HUES48 (cell line): ENCODE measurements around the gene NPAS1.

Source experiments
- H3K27ac ChIP-seq: one replicate; pipeline ENCODE4 v1.7.0; 2013; ENCODE audit warnings: low read depth, low read length, inconsistent platforms
- H3K27me3 ChIP-seq: 2 replicates; pipeline ENCODE4 v1.6.1; 2013; ENCODE audit warnings: mild to moderate bottlenecking, low read length; ENCODE audit not compliant: control insufficient read depth, insufficient read depth
- H3K36me3 ChIP-seq: 2 replicates; pipeline ENCODE4 v1.6.1; 2013; ENCODE audit warnings: low read length; ENCODE audit not compliant: control insufficient read depth, insufficient read depth
- H3K4me1 ChIP-seq: 2 replicates; pipeline ENCODE4 v1.6.1; 2013; ENCODE audit warnings: mild to moderate bottlenecking, low read length; ENCODE audit not compliant: control insufficient read depth, insufficient read depth
- H3K4me3 ChIP-seq: 2 replicates; pipeline ENCODE4 v1.5.1; 2013; ENCODE audit warnings: mild to moderate bottlenecking, low read depth, low read length
- H3K9ac ChIP-seq: 2 replicates; pipeline ENCODE4 v1.6.1; 2013; ENCODE audit warnings: mild to moderate bottlenecking, low read depth, low read length, moderate library complexity
- H3K9me3 ChIP-seq: 2 replicates; pipeline ENCODE4 v1.6.1; 2013; ENCODE audit warnings: low read length; ENCODE audit not compliant: control insufficient read depth, insufficient read depth

Gene NPAS1

GRCh38 chr19:47035127-47036096 lies 15.8 kb downstream of the NPAS1 start:
- H3K9me3 ChIP-seq: no peaks in the 10 kb centered on the region
- no peak overlapping the region for H3K9ac ChIP-seq
- peak overlapping the region; percentile 59 for H3K4me3 ChIP-seq
- H3K4me1 ChIP-seq: peaks cover 13% of the 10 kb centered on the region
- no peaks in the 10 kb centered on the region for H3K27me3 ChIP-seq
- H3K27ac ChIP-seq: peak overlapping the region; percentile 79
- H3K36me3 ChIP-seq: no peaks in the 10 kb centered on the region

- Histone ChIP-seq H3K9me3 (no peaks in the 10 kb centered on the region), H3K27ac (peak overlapping the region; percentile 16)
Observed at GRCh38 chr19:47036097-47036651, 16.5 kb downstream of the NPAS1 start.

DNA sequence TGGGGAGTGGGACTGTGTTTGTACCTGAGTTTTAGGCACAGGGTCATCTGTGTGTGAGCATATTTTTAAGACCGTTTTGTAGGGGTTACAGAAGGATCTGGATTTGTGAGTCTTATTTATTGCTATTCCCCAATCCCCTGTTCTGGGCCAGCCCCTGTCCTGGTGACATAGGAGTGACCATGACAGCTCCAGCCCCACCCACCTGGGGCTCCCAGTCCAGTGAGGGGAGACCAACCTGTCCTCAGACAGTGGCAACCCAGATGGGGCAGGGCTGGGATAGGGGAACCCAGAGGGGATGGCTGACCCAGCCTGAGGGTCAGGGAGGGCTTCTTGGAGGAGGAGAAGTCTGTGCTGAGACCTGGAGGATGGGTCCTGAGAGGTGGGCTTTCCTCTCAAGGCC lies 18.1 kb downstream of the NPAS1 start:
- no peaks in the 10 kb centered on the region for H3K27me3 ChIP-seq
- no peak overlapping the region for H3K27ac ChIP-seq
- H3K4me1 ChIP-seq: peaks cover 9% of the 10 kb centered on the region
- peaks cover 3% of the 10 kb centered on the region; the same call in 1 of the 2 replicates for H3K36me3 ChIP-seq
- no peak overlapping the region for H3K9ac ChIP-seq
- no peak overlapping the region for H3K4me3 ChIP-seq
- no peaks in the 10 kb centered on the region for H3K9me3 ChIP-seq

More at GRCh38 chr19:47036097-47036651, 16.5 kb downstream of the NPAS1 start:
- H3K9ac ChIP-seq: no peak overlapping the region
- H3K27me3 ChIP-seq: no peaks in the 10 kb centered on the region
- peak overlapping the region; percentile 59 for H3K4me3 ChIP-seq
- no peaks in the 10 kb centered on the region for H3K36me3 ChIP-seq
- H3K4me1 ChIP-seq: peaks cover 13% of the 10 kb centered on the region

DNA sequence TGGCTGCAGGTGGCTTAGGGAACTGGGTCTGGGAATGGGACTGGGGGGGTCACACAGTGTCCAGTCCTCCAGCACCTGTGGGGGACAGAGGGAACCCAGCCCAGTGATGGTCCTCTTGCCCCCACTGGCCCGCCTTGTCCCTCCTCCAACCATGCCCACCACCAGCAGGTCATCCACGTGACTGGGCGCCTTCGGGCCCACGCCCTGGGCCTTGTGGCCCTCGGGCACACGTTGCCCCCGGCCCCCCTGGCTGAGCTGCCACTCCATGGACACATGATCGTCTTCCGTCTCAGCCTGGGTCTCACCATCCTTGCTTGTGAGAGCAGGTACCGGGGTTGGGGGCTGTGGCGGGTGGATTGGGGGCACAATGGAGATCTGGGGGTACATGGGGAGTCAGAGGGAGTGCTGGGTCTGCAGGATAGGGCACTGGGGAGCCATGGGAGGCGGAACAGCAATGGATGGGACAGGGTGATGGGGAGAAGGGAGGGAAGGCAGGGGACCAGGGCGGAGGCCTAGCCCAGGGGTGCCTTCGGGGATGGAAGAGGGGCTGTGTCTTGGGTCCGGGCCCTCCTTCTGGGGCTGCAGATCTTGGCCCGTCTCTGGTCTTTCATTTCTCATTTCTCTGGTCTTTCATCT lies 19.7 kb downstream of the NPAS1 start:
- H3K9ac ChIP-seq: no peak overlapping the region
- H3K27me3 ChIP-seq: no peaks in the 10 kb centered on the region
- H3K4me1 ChIP-seq: peaks cover 9% of the 10 kb centered on the region
- H3K36me3 ChIP-seq: peaks cover 5% of the 10 kb centered on the region; the same call in 1 of the 2 replicates
- no peak overlapping the region for H3K4me3 ChIP-seq
- no peaks in the 10 kb centered on the region for H3K9me3 ChIP-seq
- H3K27ac ChIP-seq: no peak overlapping the region

DNA sequence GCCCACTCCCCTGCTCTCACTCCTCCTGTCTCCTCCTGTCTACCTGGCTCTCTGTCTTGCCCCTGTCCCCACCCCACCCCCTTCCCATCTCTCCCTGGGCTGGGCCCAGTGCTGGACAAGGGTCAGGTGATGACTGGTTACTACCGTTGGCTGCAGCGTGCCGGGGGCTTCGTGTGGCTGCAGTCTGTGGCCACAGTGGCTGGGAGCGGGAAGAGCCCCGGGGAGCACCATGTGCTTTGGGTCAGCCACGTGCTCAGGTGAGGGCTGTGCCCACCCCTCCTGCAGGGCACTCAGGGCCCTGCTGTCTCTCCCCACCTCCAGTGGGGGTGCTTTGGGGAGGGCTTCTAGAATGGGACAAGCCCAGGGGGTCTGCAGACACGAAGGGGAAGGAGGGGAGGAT lies 21.2 kb downstream of the NPAS1 start:
- Histone ChIP-seq H3K36me3 (peaks cover 7% of the 10 kb centered on the region; the same call in 1 of the 2 replicates), H3K4me3 (no peak overlapping the region), H3K9me3 (no peaks in the 10 kb centered on the region), H3K27ac (no peak overlapping the region), H3K27me3 (no peaks in the 10 kb centered on the region), H3K4me1 (peaks cover 4% of the 10 kb centered on the region; the same call in 1 of the 2 replicates), H3K9ac (no peak overlapping the region)

DNA sequence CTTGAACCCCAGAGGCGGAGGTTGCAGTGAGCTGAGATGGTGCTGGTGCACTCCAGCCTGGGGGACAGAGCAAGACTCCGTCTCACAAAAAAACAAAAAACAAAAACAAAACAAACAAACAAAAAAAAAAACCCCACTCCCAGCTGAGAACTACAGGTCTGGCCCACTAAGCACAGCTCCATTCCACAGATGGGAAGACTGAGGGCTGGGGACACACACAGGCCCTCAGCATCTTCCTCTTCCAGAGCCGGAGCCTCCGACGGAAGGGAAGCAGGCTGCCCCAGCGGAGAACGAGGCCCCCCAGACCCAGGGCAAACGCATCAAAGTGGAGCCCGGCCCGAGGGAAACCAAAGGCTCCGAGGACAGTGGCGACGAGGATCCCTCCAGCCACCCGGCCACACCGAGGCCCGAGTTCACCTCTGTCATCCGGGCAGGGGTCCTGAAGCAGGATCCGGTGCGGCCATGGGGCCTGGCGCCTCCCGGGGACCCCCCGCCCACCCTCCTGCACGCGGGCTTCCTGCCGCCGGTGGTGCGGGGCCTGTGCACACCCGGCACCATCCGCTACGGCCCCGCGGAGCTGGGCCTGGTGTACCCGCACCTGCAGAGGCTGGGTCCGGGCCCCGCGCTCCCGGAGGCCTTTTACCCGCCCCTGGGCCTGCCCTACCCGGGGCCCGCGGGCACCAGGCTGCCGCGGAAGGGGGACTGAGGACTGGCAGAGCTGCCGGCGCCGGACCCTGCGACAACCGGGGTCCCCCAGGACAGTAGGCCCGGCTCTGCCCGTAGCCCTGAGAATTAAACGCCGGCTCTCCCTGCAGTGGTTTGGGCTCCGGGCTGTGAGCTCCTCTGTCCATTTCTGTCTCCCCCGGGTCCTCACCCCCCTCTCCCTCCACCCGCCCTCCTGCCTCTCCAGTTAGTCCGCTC lies 25.6 kb downstream of the NPAS1 start:
- H3K36me3 ChIP-seq: peaks cover 7% of the 10 kb centered on the region; the same call in 1 of the 2 replicates
- 0 out of 2 replicates have a peak, but pooled peaks cover 5% of the 10 kb centered on the region for H3K4me1 ChIP-seq
- H3K27ac ChIP-seq: no peak overlapping the region
- no peaks in the 10 kb centered on the region for H3K27me3 ChIP-seq
- H3K4me3 ChIP-seq: no peak overlapping the region
- no peak overlapping the region for H3K9ac ChIP-seq
- H3K9me3 ChIP-seq: no peaks in the 10 kb centered on the region

GRCh38 chr19:47045867-47046470 lies 26.3 kb downstream of the NPAS1 start:
- Histone ChIP-seq H3K36me3 (peaks cover 7% of the 10 kb centered on the region; the same call in 1 of the 2 replicates), H3K27ac (no peak overlapping the region)

DNA sequence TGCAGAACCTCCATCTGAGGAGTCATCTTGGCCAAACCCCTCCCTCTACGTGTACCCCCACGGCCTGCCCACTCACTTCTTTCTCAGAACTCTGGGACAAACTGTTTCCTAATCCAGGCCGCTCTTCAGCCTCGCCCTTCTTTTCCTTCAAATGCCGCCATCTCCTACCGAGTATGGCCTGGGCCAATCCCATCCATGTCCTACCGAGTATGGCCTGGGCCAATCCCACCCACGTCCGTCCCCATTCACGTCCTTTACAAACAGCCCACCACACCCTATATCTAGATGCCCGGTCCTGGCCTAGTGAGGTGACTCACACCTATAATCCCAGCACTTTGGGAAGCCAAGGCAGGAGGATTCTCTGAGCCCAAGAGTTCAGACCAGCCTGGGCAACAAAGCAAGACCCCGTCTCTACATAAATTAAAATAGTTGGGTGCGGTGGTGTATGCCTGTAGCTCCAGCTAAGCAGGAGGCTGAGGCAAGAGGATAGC lies 27.7 kb downstream of the NPAS1 start:
- no peak overlapping the region for H3K27ac ChIP-seq
- no peaks in the 10 kb centered on the region for H3K27me3 ChIP-seq
- peaks cover 5% of the 10 kb centered on the region; the same call in 1 of the 2 replicates for H3K36me3 ChIP-seq
- H3K4me3 ChIP-seq: peak overlapping the region; percentile 90
- H3K9me3 ChIP-seq: no peaks in the 10 kb centered on the region
- no peak overlapping the region for H3K9ac ChIP-seq
- 0 out of 2 replicates have a peak, but pooled peaks cover 5% of the 10 kb centered on the region for H3K4me1 ChIP-seq

More at GRCh38 chr19:47045867-47046470, 26.3 kb downstream of the NPAS1 start:
- Histone ChIP-seq H3K4me1 (0 out of 2 replicates have a peak, but pooled peaks cover 5% of the 10 kb centered on the region), H3K9ac (no peak overlapping the region), H3K27me3 (no peaks in the 10 kb centered on the region), H3K9me3 (no peaks in the 10 kb centered on the region), H3K4me3 (no peak overlapping the region)

DNA sequence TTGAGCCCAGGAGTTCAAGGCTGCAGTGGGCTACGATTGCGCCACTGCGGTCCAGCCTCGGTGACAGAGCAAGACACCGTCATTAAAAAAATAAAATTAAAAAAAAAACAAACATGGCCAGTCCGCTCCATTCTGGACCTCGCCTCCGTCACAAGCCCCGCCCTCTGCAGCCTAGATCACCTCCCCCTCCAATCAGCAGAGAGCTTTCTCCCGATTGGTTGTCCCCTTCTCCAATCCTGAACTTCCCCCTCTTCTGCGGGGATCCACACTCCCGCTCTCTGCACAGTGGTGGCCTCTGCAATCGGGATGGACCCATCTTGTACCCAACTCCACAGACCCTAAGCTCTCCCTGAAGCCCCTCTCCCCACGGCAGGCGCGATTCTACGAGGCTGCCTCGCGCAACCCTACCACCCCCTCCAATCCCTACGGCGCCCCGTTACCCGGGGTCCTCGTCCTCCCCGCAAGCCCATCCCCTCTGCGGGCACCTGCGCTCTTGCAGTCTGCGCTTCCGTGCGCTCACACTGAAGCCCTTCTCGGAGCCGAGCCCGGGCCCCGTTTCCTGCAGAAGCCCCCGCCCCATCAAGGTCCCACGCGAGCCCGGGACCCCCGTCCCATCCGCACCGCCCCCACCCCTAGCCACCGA lies 28.2 kb downstream of the NPAS1 start:
- peak overlapping the region; percentile 70 for H3K27ac ChIP-seq
- H3K4me1 ChIP-seq: 0 out of 2 replicates have a peak, but pooled peaks cover 5% of the 10 kb centered on the region
- H3K27me3 ChIP-seq: no peaks in the 10 kb centered on the region
- no peaks in the 10 kb centered on the region for H3K9me3 ChIP-seq
- peak overlapping the region; percentile 90 for H3K4me3 ChIP-seq
- peaks cover 4% of the 10 kb centered on the region; the same call in 1 of the 2 replicates for H3K36me3 ChIP-seq
- no peak overlapping the region for H3K9ac ChIP-seq
